PFSK-1 (cell line): ENCODE measurements around the gene MR1.

Experiments
- FOXP2 ChIP-seq: optimal IDR thresholded peaks from 2 replicates; pipeline ENCODE3; 2011; ENCODE audit warnings: borderline replicate concordance, control low read depth, inconsistent platforms; ENCODE audit not compliant: insufficient read depth; ENCODE audit errors: extremely low read length, extremely low read depth
- POLR2AphosphoS5 ChIP-seq: IDR thresholded peaks from 2 replicates; pipeline ENCODE4 v1.6.1; 2012; ENCODE audit warnings: low read depth, mild to moderate bottlenecking, control low read depth, low read length, moderate library complexity
- REST ChIP-seq, 2 experiments: IDR thresholded peaks; 2 replicates each; pipeline versions ENCODE4 v1.6.1 to v1.8.0; 2011 to 2012; ENCODE audit warnings: low read depth in 2 of 2, low read length in 2 of 2, control low read depth in 1 of 2, inconsistent platforms in 1 of 2, mild to moderate bottlenecking in 1 of 2, moderate library complexity in 1 of 2; ENCODE audit not compliant: insufficient read depth in 1 of 2
- SIN3A ChIP-seq: IDR thresholded peaks from 2 replicates; pipeline ENCODE4 v1.6.1; 2012; ENCODE audit warnings: mild to moderate bottlenecking, low read length, moderate library complexity, borderline replicate concordance; ENCODE audit not compliant: insufficient read depth
- TAF1 ChIP-seq: IDR thresholded peaks from 2 replicates; pipeline ENCODE4 v1.6.1; 2012; ENCODE audit warnings: low read length, control low read depth, borderline replicate concordance; ENCODE audit not compliant: insufficient read depth

MR1 gene

GRCh38 chr1:181001091-181001780 is 32.5 kb upstream of the MR1 start:
- TF ChIP-seq TAF1 (no peak), REST (IDR thresholded peaks at IDR 0.05; ENCODE audit: insufficient read depth in 1 of 2, low read depth in 2 of 2, low read length in 2 of 2) (no peak), SIN3A (no peak), FOXP2 (no peak), POLR2AphosphoS5 (no peak)

- TF ChIP-seq FOXP2: no peak
- no peak for TF ChIP-seq POLR2AphosphoS5
- TF ChIP-seq REST (IDR thresholded peaks at IDR 0.05; ENCODE audit: insufficient read depth in 1 of 2, low read depth in 2 of 2, low read length in 2 of 2): no peak
- TF ChIP-seq TAF1: no peak
- no peak for TF ChIP-seq SIN3A
These were observed 31.1 kb upstream of the MR1 start for GRCh38 chr1:181002582-181003172.

- TF ChIP-seq TAF1 (no peak), SIN3A (no peak), REST (IDR thresholded peaks at IDR 0.05; ENCODE audit: insufficient read depth in 1 of 2, low read depth in 2 of 2, low read length in 2 of 2) (no peak), POLR2AphosphoS5 (no peak), FOXP2 (no peak)
These were observed 23.0 kb upstream of the MR1 start for GRCh38 chr1:181010789-181011188.

GRCh38 chr1:181011301-181012202 is 22.2 kb upstream of the MR1 start:
- TF ChIP-seq FOXP2: no peak
- no peak for TF ChIP-seq POLR2AphosphoS5
- TF ChIP-seq REST (IDR thresholded peaks at IDR 0.05; ENCODE audit: insufficient read depth in 1 of 2, low read depth in 2 of 2, low read length in 2 of 2): no peak
- TF ChIP-seq SIN3A: no peak
- no peak for TF ChIP-seq TAF1
